HCT116 (cell line): ENCODE results near the gene RXRA. TPM values are rescaled to one million over a fixed set of nuclear protein-coding genes. Genes with fewer than 3 reads are reported as not detected.

ENCODE experiments used
- ATAC-seq: fragments of 200-7000 bp; cut with Tn5 transposase; 2 replicates; pipeline ENCODE4 v1.9.1; 2020; ENCODE audit warnings: mild to moderate bottlenecking, moderate library complexity
- BruUV-seq: library from RNA; stranded (reverse); fragments of 400-500 nt; replicated peaks from 2 replicates; lab custom pipeline; 2021; lab: Mats Ljungman, UMichigan
- CTCF ChIA-PET: fragments of 300-600 bp; sonication (Branson Sonifier 250); formaldehyde crosslinking; loops from one replicate; lab custom pipeline; 2021; ENCODE audit warnings: antibody characterized with exemption; lab: Charles Lee
- POLR2A ChIA-PET: fragments of 300-600, 350-600 bp; sonication (Branson Sonifier 250); formaldehyde crosslinking; loops from one replicate; lab custom pipeline; 2021; ENCODE audit warnings: antibody characterized with exemption; lab: Charles Lee
- RAD21 ChIA-PET, 2 experiments: fragments of 300-600 bp; sonication (Branson Sonifier 250); formaldehyde crosslinking; loops; one replicate each; lab custom pipeline; 2023; ENCODE audit warnings: low total read pairs in 2 of 2; ENCODE audit not compliant: uncharacterized antibody in 2 of 2, unreplicated experiment in 2 of 2, low non-redundant PET in 1 of 2; lab: Charles Lee
- DNase-seq: peaks from one replicate; pipeline ENCODE4 v3.0.0-alpha.2; 2010; ENCODE audit warnings: low read depth, low spot score
- H2AFZ ChIP-seq: fragments of 200-600 bp; shearing (Covaris generic), sonication (generic); 2 replicates; pipeline ENCODE4 v1.6.1; 2017; ENCODE audit warnings: low read depth, mixed run types, mixed read lengths, antibody characterized with exemption, low read length; ENCODE audit not compliant: poor library complexity, severe bottlenecking
- H3K27ac ChIP-seq: 2 replicates; pipeline ENCODE4 v1.5.1; 2012; ENCODE audit warnings: low read depth, low read length
- H3K27me3 ChIP-seq: fragments of 200-600 bp; sonication (generic); 2 replicates; pipeline ENCODE4 v1.6.1; 2016; ENCODE audit warnings: mixed run types, low read length, mixed read lengths; ENCODE audit not compliant: insufficient read depth
- H3K36me3 ChIP-seq, 2 experiments: fragments of 200-500 bp in 1 of 2; fragments of 200-600 bp in 1 of 2; sonication (Bioruptor generic) in 1 of 2; sonication (generic) in 1 of 2; 2 replicates each; pipeline versions ENCODE4 v1.5.1 to v1.6.1; 2014 to 2016; ENCODE audit warnings: low read length in 2 of 2, inconsistent platforms in 1 of 2, mixed read lengths in 1 of 2, mixed run types in 1 of 2; ENCODE audit not compliant: insufficient read depth in 2 of 2, control insufficient read depth in 1 of 2
- H3K4me1 ChIP-seq, 2 experiments: fragments of 200-600 bp in 1 of 2; sonication (generic) in 1 of 2; 2 replicates each; pipeline versions ENCODE4 v1.5.1 to v1.6.1; 2012 to 2017; ENCODE audit warnings: low read length in 2 of 2, inconsistent platforms in 1 of 2, mild to moderate bottlenecking in 1 of 2, mixed read lengths in 1 of 2, mixed run types in 1 of 2, moderate library complexity in 1 of 2; ENCODE audit not compliant: insufficient read depth in 2 of 2, control insufficient read depth in 1 of 2
- H3K4me2 ChIP-seq: fragments of 200-600 bp; sonication (generic); 2 replicates; pipeline ENCODE4 v1.6.1; 2017; ENCODE audit warnings: mixed run types, low read length, mixed read lengths
- H3K4me3 ChIP-seq, 2 experiments: fragments of 200-600 bp in 1 of 2; sonication (generic) in 1 of 2; replicated peaks in 1 of 2; 2 replicates each; pipeline ENCODE4 v1.5.1; 2011 to 2016; ENCODE audit warnings: low read length in 2 of 2, control low read depth in 1 of 2, low read depth in 1 of 2, mild to moderate bottlenecking in 1 of 2, mixed read lengths in 1 of 2, mixed run types in 1 of 2
- H3K79me2 ChIP-seq: fragments of 200-600 bp; sonication (generic); 2 replicates; pipeline ENCODE4 v1.6.1; 2017; ENCODE audit warnings: mild to moderate bottlenecking, mixed run types, low read length, moderate library complexity, mixed read lengths; ENCODE audit not compliant: insufficient read depth
- H3K9ac ChIP-seq: fragments of 200-600 bp; sonication (generic); 2 replicates; pipeline ENCODE4 v1.6.1; 2016; ENCODE audit warnings: low read length, mixed read lengths
- H3K9me2 ChIP-seq: fragments of 200-600 bp; sonication (generic), shearing (Covaris generic); 2 replicates; pipeline ENCODE4 v1.6.1; 2017; ENCODE audit warnings: mixed run types, mild to moderate bottlenecking, moderate library complexity; ENCODE audit not compliant: insufficient read depth
- H3K9me3 ChIP-seq, 2 experiments: fragments of 200-500 bp in 1 of 2; fragments of 200-600 bp in 1 of 2; sonication (Bioruptor generic) in 1 of 2; sonication (generic) in 1 of 2; 2 replicates each; pipeline ENCODE4 v1.6.1; 2014 to 2017; ENCODE audit warnings: low read length in 2 of 2, mixed read lengths in 2 of 2, inconsistent platforms in 1 of 2, low read depth in 1 of 2, mild to moderate bottlenecking in 1 of 2, mixed run types in 1 of 2, moderate library complexity in 1 of 2; ENCODE audit not compliant: control insufficient read depth in 1 of 2, insufficient read depth in 1 of 2
- H4K20me1 ChIP-seq: fragments of 200-600 bp; sonication (generic), shearing (Covaris generic); 2 replicates; pipeline ENCODE4 v1.6.1; 2017; ENCODE audit warnings: mixed run types, mild to moderate bottlenecking, moderate library complexity; ENCODE audit not compliant: insufficient read depth
- FOSL1 ChIP-seq: IDR thresholded peaks from 2 replicates; pipeline ENCODE4 v1.6.1; 2012; ENCODE audit warnings: low read depth
- JUND ChIP-seq: IDR thresholded peaks from 2 replicates; pipeline ENCODE4 v1.6.1; 2012
- RAD21 ChIP-seq: IDR thresholded peaks from 2 replicates; pipeline ENCODE4 v1.6.1; 2012; ENCODE audit warnings: low read depth, mild to moderate bottlenecking
- SIN3A ChIP-seq: IDR thresholded peaks from 2 replicates; pipeline ENCODE4 v1.6.1; 2012; ENCODE audit warnings: low read depth
- SRF ChIP-seq: IDR thresholded peaks from 2 replicates; pipeline ENCODE4 v1.6.1; 2012; ENCODE audit warnings: low read depth
- intact Hi-C: fragments of 100-400 bp; cut with micrococcal nuclease; formaldehyde crosslinking; loops from 2 replicates; pipeline ENCODE4 v1.10.0; 2022
- total RNA-seq: library from RNA; stranded (reverse); gene quantifications from one replicate; pipeline ENCODE4 v1.2.1, GENCODE V29; 2021; ENCODE audit not compliant: unreplicated experiment
- TF ChIP-seq, protein P1 (sequence below): IDR thresholded peaks from 2 replicates; pipeline ENCODE4 v1.6.1; 2012; ENCODE audit warnings: low read depth
- TF ChIP-seq, protein P2 (sequence below), 3 experiments: fragments of 200-600 bp in 1 of 3; sonication (generic) in 1 of 3; IDR thresholded peaks in 2 of 3; conservative IDR thresholded peaks in 1 of 3; 2 replicates each; pipeline ENCODE4 v1.5.1; 2012 to 2017; ENCODE audit warnings: low read depth in 2 of 3, low read length in 2 of 3, antibody characterized with exemption in 1 of 3, borderline replicate concordance in 1 of 3, control low read depth in 1 of 3, mild to moderate bottlenecking in 1 of 3, mixed read lengths in 1 of 3, mixed run types in 1 of 3, moderate library complexity in 1 of 3; ENCODE audit not compliant: insufficient read depth in 1 of 3

Gene RXRA
- total RNA-seq, 1 experiment from 2014 or later: 43.9 TPM

DNA sequence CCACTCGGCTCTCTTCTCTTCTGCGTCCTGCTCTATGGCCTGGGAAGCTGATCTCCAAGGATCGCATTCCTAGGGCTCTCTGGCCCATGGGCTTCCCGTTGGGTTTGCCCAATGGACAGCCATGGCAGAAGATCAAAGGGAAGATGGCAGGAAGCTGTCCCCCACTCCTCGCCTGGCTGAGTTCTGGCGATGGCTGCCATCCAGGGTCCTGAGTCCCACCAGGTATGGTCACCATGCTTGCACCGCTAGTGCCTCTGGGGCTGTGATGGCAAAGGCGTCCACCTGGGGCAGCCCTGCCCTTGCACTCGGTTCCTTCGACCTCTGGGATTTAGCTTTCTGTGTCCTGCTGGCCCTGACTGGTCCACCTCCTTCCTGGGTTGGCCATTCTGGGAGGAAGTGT lies 156.0 kb downstream of the RXRA start:
- RAD21 ChIA-PET: no interaction called here
- TF ChIP-seq SRF (no peak), RAD21 (no peak), FOSL1 (no peak), SIN3A (no peak), JUND (no peak)
- TF ChIP-seq, protein P1, sequence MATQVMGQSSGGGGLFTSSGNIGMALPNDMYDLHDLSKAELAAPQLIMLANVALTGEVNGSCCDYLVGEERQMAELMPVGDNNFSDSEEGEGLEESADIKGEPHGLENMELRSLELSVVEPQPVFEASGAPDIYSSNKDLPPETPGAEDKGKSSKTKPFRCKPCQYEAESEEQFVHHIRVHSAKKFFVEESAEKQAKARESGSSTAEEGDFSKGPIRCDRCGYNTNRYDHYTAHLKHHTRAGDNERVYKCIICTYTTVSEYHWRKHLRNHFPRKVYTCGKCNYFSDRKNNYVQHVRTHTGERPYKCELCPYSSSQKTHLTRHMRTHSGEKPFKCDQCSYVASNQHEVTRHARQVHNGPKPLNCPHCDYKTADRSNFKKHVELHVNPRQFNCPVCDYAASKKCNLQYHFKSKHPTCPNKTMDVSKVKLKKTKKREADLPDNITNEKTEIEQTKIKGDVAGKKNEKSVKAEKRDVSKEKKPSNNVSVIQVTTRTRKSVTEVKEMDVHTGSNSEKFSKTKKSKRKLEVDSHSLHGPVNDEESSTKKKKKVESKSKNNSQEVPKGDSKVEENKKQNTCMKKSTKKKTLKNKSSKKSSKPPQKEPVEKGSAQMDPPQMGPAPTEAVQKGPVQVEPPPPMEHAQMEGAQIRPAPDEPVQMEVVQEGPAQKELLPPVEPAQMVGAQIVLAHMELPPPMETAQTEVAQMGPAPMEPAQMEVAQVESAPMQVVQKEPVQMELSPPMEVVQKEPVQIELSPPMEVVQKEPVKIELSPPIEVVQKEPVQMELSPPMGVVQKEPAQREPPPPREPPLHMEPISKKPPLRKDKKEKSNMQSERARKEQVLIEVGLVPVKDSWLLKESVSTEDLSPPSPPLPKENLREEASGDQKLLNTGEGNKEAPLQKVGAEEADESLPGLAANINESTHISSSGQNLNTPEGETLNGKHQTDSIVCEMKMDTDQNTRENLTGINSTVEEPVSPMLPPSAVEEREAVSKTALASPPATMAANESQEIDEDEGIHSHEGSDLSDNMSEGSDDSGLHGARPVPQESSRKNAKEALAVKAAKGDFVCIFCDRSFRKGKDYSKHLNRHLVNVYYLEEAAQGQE: no peak
- TF ChIP-seq, protein P2, sequence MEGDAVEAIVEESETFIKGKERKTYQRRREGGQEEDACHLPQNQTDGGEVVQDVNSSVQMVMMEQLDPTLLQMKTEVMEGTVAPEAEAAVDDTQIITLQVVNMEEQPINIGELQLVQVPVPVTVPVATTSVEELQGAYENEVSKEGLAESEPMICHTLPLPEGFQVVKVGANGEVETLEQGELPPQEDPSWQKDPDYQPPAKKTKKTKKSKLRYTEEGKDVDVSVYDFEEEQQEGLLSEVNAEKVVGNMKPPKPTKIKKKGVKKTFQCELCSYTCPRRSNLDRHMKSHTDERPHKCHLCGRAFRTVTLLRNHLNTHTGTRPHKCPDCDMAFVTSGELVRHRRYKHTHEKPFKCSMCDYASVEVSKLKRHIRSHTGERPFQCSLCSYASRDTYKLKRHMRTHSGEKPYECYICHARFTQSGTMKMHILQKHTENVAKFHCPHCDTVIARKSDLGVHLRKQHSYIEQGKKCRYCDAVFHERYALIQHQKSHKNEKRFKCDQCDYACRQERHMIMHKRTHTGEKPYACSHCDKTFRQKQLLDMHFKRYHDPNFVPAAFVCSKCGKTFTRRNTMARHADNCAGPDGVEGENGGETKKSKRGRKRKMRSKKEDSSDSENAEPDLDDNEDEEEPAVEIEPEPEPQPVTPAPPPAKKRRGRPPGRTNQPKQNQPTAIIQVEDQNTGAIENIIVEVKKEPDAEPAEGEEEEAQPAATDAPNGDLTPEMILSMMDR (IDR thresholded peaks at IDR 0.05 in 2 of 3, conservative IDR thresholded peaks at IDR 0.05 in 1 of 3; ENCODE audit: borderline replicate concordance in 1 of 3, insufficient read depth in 1 of 3, low read depth in 2 of 3, low read length in 2 of 3): no peak
- no peak for ATAC-seq

More for the DNA sequence above, 156.0 kb downstream of the RXRA start:
- ChIA-PET CTCF (no interaction called here), POLR2A (no interaction called here)
- H3K4me1 ChIP-seq: no peaks in the 10 kb centered on the region
- no peak for DNase-seq
- no TSS peak for BruUV-seq
- no peaks in the 10 kb centered on the region for H3K27me3 ChIP-seq
- no peaks in the 10 kb centered on the region for H3K36me3 ChIP-seq
- H3K79me2 ChIP-seq: no peaks in the 10 kb centered on the region
- no peak overlapping the region for H3K4me3 ChIP-seq
- no peaks in the 10 kb centered on the region for H3K9me2 ChIP-seq
- H2AFZ ChIP-seq: no peak overlapping the region
- H4K20me1 ChIP-seq: no peaks in the 10 kb centered on the region
- no peak overlapping the region for H3K9ac ChIP-seq
- intact Hi-C loops: no loop called here
- no peak overlapping the region for H3K4me2 ChIP-seq
- no peak overlapping the region for H3K27ac ChIP-seq
- no peaks in the 10 kb centered on the region for H3K9me3 ChIP-seq
